Measurements from ENCODE around the gene IL1RAPL2. TPM values are rescaled to one million over a fixed set of nuclear protein-coding genes. Genes with fewer than 3 reads are reported as not detected.
A peak's percentile ranks its signal among the peaks of the same experiment; 100 is the strongest.
"Not testable (repeated sequence)": the region's sequence is repeated elsewhere in the genome, so short reads cannot be mapped to it uniquely, and the experiment has no call there.

The IL1RAPL2 gene
- total and polyA plus RNA-seq, 5 donors from 2014 or later, result not detected

DNA sequence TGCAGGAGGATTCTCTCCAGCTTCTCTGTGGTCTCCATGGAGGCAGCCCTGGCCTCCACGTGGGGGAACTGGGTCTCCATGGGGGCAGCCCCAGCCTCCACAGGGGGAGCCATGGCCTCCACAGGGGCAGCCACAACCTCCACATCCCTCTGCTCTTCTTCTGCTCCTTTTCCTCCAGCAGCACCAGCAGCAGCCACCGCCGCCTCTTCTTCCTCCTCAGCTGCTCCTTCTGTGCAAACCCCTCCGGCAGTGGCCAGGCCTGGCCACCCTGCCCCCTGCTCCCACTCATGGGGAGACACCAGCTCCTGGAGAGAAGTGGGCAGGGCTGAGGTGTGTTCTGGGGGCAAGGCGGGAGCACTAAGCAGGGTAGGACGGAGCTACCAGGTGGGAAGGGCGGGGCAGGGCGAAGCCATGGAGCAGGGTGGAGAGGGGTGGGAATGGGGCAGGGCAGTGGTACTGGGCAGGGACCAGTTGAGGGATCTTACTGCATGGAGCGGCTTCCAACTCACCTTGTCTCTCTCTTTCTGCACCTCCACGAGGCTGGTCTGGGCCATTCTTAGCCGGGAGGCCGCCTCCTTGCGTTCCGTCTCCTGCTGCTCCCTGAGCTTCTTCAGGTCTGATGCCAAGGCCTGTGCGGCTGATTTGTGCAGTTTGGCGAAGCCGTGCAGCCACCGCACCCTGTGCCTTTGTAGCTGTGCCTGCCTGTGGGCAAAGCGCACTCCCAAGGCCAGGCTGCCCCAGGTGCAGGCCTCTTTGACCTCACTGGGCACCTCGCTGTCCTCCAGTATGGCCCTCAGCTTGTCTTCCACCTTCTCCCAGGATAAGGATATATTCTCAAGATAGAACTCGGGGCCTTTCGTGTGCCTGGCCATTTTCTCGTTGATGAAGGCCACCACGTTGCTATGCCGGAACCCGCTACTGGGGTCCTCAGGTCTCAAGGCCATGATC lies 653.7 kb downstream of the IL1RAPL2 start:
- H3K4me3 Mint-ChIP-seq, result no peak overlapping the region
- H3K36me3 ChIP-seq (ENCODE audit: control insufficient read depth, insufficient read depth, low read length), result no peaks in the 10 kb centered on the region
- H3K9me3 Mint-ChIP-seq, result peaks cover 0 to 6% (median 2%) of the 10 kb centered on the region in 7 donors
- no peaks in the 10 kb centered on the region for H3K9me3 ChIP-seq (ENCODE audit: control insufficient read depth in 2 of 2, low read length in 2 of 2)
- H3K4me1 Mint-ChIP-seq, result no peaks in the 10 kb centered on the region
- no peaks in the 10 kb centered on the region for H3K27me3 Mint-ChIP-seq
- H3K4me3 ChIP-seq (ENCODE audit: low read depth, low read length), result no peak overlapping the region
- no peak for DNase-seq
- ATAC-seq (ENCODE audit: low read depth in 2 of 2), result no peak
- no peaks in the 10 kb centered on the region for H3K27me3 ChIP-seq (ENCODE audit: control insufficient read depth, insufficient read depth, low read length)
- no peak overlapping the region for H3K27ac Mint-ChIP-seq
- no peaks in the 10 kb centered on the region for H3K36me3 Mint-ChIP-seq
- H3K4me1 ChIP-seq (ENCODE audit: control insufficient read depth, insufficient read depth, low read length, poor library complexity, severe bottlenecking), result no peaks in the 10 kb centered on the region
- no peak overlapping the region for H3K27ac ChIP-seq (ENCODE audit: insufficient read depth, low read length, poor library complexity, severe bottlenecking)

DNA sequence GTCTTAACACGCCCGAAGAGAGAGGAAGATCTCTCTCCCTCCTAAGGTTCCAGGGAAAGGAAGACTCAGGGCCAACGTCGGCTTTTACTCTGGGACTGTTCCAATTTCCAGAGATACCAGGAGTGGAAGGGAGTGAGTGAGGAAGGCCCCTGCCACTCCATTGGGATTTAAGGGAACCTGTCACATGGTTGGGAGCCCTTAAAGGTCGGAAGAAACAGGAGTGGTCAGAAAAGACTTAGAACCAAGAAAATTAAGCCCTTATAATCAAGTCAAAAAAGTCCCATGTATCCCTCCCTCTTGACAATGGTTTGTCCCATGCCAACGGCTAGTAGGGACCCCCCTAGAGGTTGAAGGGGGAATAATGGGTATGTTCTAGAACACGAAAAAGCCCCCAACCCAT lies 654.6 kb downstream of the IL1RAPL2 start, which contains the start of gene TEX13A:
TEX13A (minus strand) TSS at position 59 of the 400 bp plus-strand sequence. CDS start 297 bp downstream, outside the sequence.
- Mint-ChIP-seq H3K36me3 (no peaks in the 10 kb centered on the region), H3K4me3 (no peak within 1 kb of the TSS), H3K4me1 (no peaks in the 10 kb centered on the region), H3K27ac (no peak within 1 kb of the TSS), H3K27me3 (no peaks in the 10 kb centered on the region), H3K9me3 (peaks cover 0 to 6% (median 2%) of the 10 kb centered on the region in 7 donors)
- Histone ChIP-seq H3K36me3 (ENCODE audit: control insufficient read depth, insufficient read depth, low read length) (no peaks in the 10 kb centered on the region), H3K9me3 (ENCODE audit: control insufficient read depth in 2 of 2, low read length in 2 of 2) (no peaks in the 10 kb centered on the region), H3K4me1 (ENCODE audit: control insufficient read depth, insufficient read depth, low read length, poor library complexity, severe bottlenecking) (no peaks in the 10 kb centered on the region), H3K27me3 (ENCODE audit: control insufficient read depth, insufficient read depth, low read length) (no peaks in the 10 kb centered on the region), H3K4me3 (ENCODE audit: low read depth, low read length) (no peak within 1 kb of the TSS), H3K27ac (ENCODE audit: insufficient read depth, low read length, poor library complexity, severe bottlenecking) (no peak within 1 kb of the TSS)
- ATAC-seq (ENCODE audit: low read depth in 2 of 2) (no peak), DNase-seq (no peak)

DNA sequence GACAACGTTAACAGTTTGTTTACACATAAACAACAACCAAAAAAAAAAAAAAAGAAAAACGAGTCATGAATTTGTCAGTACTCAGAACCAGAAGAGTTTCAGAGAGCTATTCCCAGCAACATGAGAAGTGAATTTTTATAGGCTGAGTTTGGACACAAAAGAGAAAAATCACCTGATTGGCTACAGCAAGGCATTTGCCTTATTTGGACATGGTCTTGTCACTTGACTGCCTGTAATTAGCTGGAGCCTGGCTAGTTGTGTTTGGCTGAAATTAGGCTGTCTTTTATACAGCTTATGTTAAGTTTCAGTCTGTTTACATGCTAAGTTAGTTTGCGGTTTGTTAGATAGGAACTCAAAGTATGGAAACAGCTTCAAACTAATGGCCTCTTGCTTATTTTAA lies 655.4 kb downstream of the IL1RAPL2 start:
- no peaks in the 10 kb centered on the region for H3K36me3 ChIP-seq (ENCODE audit: control insufficient read depth, insufficient read depth, low read length)

DNA sequence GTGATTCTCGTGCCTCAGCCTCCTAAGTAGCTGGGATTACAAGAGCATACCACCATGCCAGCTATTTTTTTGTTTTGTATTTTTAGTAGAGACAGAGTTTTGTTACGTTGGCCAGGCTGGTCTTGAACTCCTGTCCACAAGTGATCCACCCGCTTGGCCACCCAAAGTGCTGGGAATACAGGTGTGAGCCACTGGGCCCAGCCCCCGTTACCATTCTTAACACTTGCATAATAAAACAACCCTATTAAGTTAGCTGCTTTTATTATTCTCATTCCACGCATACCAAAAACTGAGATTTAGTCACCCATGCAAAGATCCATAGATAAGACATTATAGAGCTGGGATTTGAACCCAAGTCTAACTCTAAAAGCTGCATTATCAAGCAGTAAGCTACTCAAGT lies 660.5 kb downstream of the IL1RAPL2 start:
- Histone ChIP-seq H3K9me3 (ENCODE audit: control insufficient read depth in 2 of 2, low read length in 2 of 2) (no peaks in the 10 kb centered on the region), H3K4me1 (ENCODE audit: control insufficient read depth, insufficient read depth, low read length, poor library complexity, severe bottlenecking) (no peaks in the 10 kb centered on the region), H3K36me3 (ENCODE audit: control insufficient read depth, insufficient read depth, low read length) (no peaks in the 10 kb centered on the region), H3K4me3 (ENCODE audit: low read depth, low read length) (no peak overlapping the region), H3K27me3 (ENCODE audit: control insufficient read depth, insufficient read depth, low read length) (no peaks in the 10 kb centered on the region), H3K27ac (ENCODE audit: insufficient read depth, low read length, poor library complexity, severe bottlenecking) (no peak overlapping the region)
- Mint-ChIP-seq H3K27me3 (no peaks in the 10 kb centered on the region), H3K9me3 (peaks cover 0 to 2% (median 0%) of the 10 kb centered on the region in 7 donors), H3K4me3 (peak overlapping the region in 1 of 4 donors; percentile 78), H3K27ac (no peak overlapping the region), H3K36me3 (no peaks in the 10 kb centered on the region), H3K4me1 (no peaks in the 10 kb centered on the region)
- ATAC-seq (ENCODE audit: low read depth in 2 of 2) (no peak), DNase-seq (no peak)

More for the DNA sequence above, 655.4 kb downstream of the IL1RAPL2 start:
- Mint-ChIP-seq H3K4me1 (no peaks in the 10 kb centered on the region), H3K4me3 (no peak overlapping the region), H3K9me3 (peaks cover 0 to 6% (median 2%) of the 10 kb centered on the region in 7 donors), H3K27me3 (no peaks in the 10 kb centered on the region), H3K27ac (no peak overlapping the region), H3K36me3 (no peaks in the 10 kb centered on the region)
- DNase-seq, result no peak
- Histone ChIP-seq H3K27me3 (ENCODE audit: control insufficient read depth, insufficient read depth, low read length) (no peaks in the 10 kb centered on the region), H3K4me1 (ENCODE audit: control insufficient read depth, insufficient read depth, low read length, poor library complexity, severe bottlenecking) (no peaks in the 10 kb centered on the region), H3K9me3 (ENCODE audit: control insufficient read depth in 2 of 2, low read length in 2 of 2) (no peaks in the 10 kb centered on the region), H3K4me3 (ENCODE audit: low read depth, low read length) (no peak overlapping the region), H3K27ac (ENCODE audit: insufficient read depth, low read length, poor library complexity, severe bottlenecking) (no peak overlapping the region)
- ATAC-seq (ENCODE audit: low read depth in 2 of 2), result no peak

DNA sequence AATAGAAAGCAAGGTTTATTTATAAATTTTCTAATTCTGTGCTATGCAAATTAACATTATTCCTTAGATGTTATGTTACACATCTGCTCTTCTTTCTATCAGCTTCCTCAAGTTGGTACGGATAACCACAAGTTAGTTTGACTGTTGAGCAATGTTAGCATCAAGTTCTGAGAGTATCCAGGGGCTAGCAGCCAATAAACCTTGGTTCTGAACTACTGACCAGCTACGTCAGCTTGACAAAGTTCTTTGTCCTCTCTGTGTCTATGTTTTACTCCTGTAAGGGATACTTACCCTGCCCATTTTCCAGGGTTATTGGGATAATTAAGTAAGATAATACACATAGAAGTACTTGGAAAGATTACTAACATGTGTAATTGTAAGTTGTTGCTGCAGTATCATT lies 662.6 kb downstream of the IL1RAPL2 start:
- Histone ChIP-seq H3K4me3 (ENCODE audit: low read depth, low read length) (no peak overlapping the region), H3K27ac (ENCODE audit: insufficient read depth, low read length, poor library complexity, severe bottlenecking) (no peak overlapping the region), H3K4me1 (ENCODE audit: control insufficient read depth, insufficient read depth, low read length, poor library complexity, severe bottlenecking) (no peaks in the 10 kb centered on the region), H3K36me3 (ENCODE audit: control insufficient read depth, insufficient read depth, low read length) (no peaks in the 10 kb centered on the region), H3K27me3 (ENCODE audit: control insufficient read depth, insufficient read depth, low read length) (no peaks in the 10 kb centered on the region), H3K9me3 (ENCODE audit: control insufficient read depth in 2 of 2, low read length in 2 of 2) (no peaks in the 10 kb centered on the region)
- Mint-ChIP-seq H3K4me3 (no peak overlapping the region), H3K27ac (no peak overlapping the region), H3K27me3 (no peaks in the 10 kb centered on the region), H3K9me3 (no peaks in the 10 kb centered on the region), H3K36me3 (no peaks in the 10 kb centered on the region), H3K4me1 (no peaks in the 10 kb centered on the region)
- ATAC-seq (ENCODE audit: low read depth in 2 of 2), result no peak
- DNase-seq, result no peak

DNA sequence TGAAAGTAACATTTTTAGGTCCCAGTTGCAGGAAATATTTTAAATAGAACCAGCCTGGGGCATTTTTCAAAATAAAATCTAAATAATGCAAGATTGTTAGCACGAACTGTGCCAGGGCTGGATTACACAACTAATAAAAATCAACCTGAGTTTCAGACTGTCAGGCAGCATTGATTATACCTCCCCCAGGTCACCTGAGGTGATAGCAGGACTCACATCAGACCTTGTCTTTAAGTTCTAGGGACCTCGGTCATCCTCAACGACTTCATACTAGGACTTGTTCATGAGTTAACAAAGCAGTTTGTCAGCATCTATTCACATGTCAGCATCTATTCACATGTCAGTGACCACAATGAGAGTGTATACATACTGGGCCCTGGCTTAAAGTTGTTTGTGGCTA lies 663.1 kb downstream of the IL1RAPL2 start:
- Mint-ChIP-seq H3K27ac (no peak overlapping the region), H3K27me3 (no peaks in the 10 kb centered on the region), H3K9me3 (no peaks in the 10 kb centered on the region), H3K4me3 (no peak overlapping the region), H3K36me3 (no peaks in the 10 kb centered on the region), H3K4me1 (no peaks in the 10 kb centered on the region)
- no peaks in the 10 kb centered on the region for H3K36me3 ChIP-seq (ENCODE audit: control insufficient read depth, insufficient read depth, low read length)
- H3K27me3 ChIP-seq (ENCODE audit: control insufficient read depth, insufficient read depth, low read length), result no peaks in the 10 kb centered on the region
- H3K9me3 ChIP-seq (ENCODE audit: control insufficient read depth in 2 of 2, low read length in 2 of 2), result no peaks in the 10 kb centered on the region
- no peak for ATAC-seq (ENCODE audit: low read depth in 2 of 2)
- DNase-seq, result no peak
- H3K4me1 ChIP-seq (ENCODE audit: control insufficient read depth, insufficient read depth, low read length, poor library complexity, severe bottlenecking), result no peaks in the 10 kb centered on the region
- no peak overlapping the region for H3K4me3 ChIP-seq (ENCODE audit: low read depth, low read length)
- no peak overlapping the region for H3K27ac ChIP-seq (ENCODE audit: insufficient read depth, low read length, poor library complexity, severe bottlenecking)

DNA sequence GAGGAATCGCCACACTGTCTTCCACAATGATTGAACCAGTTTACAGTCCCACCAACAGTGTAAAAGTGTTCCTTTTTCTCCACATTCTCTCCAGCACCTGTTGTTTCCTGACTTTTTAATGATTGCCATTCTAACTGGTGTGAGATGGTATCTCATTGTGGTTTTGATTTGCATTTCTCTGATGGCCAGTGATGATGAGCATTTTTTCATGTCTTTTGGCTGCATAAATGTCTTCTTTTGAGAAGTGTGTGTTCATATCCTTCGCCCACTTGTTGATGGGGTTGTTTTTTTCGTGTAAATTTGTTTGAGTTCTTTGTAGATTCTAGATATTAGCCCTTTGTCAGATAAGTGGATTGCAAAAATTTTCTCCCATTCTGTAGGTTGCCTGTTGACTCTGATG lies 671.4 kb downstream of the IL1RAPL2 start:
- not testable (repeated sequence) for H3K4me1 ChIP-seq (ENCODE audit: control insufficient read depth, insufficient read depth, low read length, poor library complexity, severe bottlenecking); H3K9me3 ChIP-seq (ENCODE audit: control insufficient read depth in 2 of 2, low read length in 2 of 2); H3K4me3 Mint-ChIP-seq; H3K27ac Mint-ChIP-seq; H3K27ac ChIP-seq (ENCODE audit: insufficient read depth, low read length, poor library complexity, severe bottlenecking); H3K4me1 Mint-ChIP-seq; H3K36me3 ChIP-seq (ENCODE audit: control insufficient read depth, insufficient read depth, low read length); DNase-seq; H3K27me3 Mint-ChIP-seq; H3K9me3 Mint-ChIP-seq; H3K36me3 Mint-ChIP-seq; H3K27me3 ChIP-seq (ENCODE audit: control insufficient read depth, insufficient read depth, low read length); H3K4me3 ChIP-seq (ENCODE audit: low read depth, low read length); ATAC-seq (ENCODE audit: low read depth in 2 of 2)

DNA sequence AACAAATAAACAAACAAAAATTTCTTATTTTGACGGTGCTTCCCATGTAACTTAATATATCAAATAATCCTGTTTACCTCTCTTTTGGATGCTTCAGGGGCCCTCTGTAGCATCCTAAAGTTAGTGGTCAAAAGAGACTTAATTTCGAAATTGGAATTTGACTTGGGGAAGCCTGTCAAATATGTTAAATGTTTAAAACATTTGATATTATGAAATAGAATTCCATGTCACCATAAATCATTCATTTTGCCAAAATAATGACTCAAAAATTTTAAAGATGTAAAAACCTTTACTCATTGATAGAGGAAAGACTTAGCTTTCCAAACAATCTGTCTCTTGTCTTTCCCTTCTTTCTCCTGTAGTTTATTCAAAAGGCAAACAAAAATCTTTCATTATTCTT lies 675.1 kb downstream of the IL1RAPL2 start:
- Histone ChIP-seq H3K36me3 (ENCODE audit: control insufficient read depth, insufficient read depth, low read length) (no peaks in the 10 kb centered on the region), H3K4me3 (ENCODE audit: low read depth, low read length) (no peak overlapping the region), H3K9me3 (ENCODE audit: control insufficient read depth in 2 of 2, low read length in 2 of 2) (no peaks in the 10 kb centered on the region), H3K27ac (ENCODE audit: insufficient read depth, low read length, poor library complexity, severe bottlenecking) (no peak overlapping the region), H3K27me3 (ENCODE audit: control insufficient read depth, insufficient read depth, low read length) (no peaks in the 10 kb centered on the region), H3K4me1 (ENCODE audit: control insufficient read depth, insufficient read depth, low read length, poor library complexity, severe bottlenecking) (no peaks in the 10 kb centered on the region)
- Mint-ChIP-seq H3K9me3 (peaks cover 0 to 8% (median 0%) of the 10 kb centered on the region in 7 donors), H3K27me3 (no peaks in the 10 kb centered on the region), H3K36me3 (no peaks in the 10 kb centered on the region), H3K4me3 (no peak overlapping the region), H3K4me1 (no peaks in the 10 kb centered on the region), H3K27ac (no peak overlapping the region)
- no peak for ATAC-seq (ENCODE audit: low read depth in 2 of 2)
- DNase-seq, result no peak

Data from CD4-positive, CD25-positive, alpha-beta regulatory T cell (primary cell).